Heart left ventricle (tissue), 16 donors: Measurements from ENCODE around the gene ANXA8. TPM values are rescaled to one million over a fixed set of nuclear protein-coding genes. Genes with fewer than 3 reads are reported as not detected.
A peak's percentile ranks its signal among the peaks of the same experiment; 100 is the strongest.

Source experiments
- ATAC-seq, 4 donors: fragments of 200-7000 bp; cut with Tn5 transposase; one replicate each; pipeline ENCODE4 v1.9.1; 2020 to 2022; ENCODE audit warnings: moderate library complexity in 4 of 4, mild to moderate bottlenecking in 3 of 4, moderate number of reproducible peaks in 1 of 4
- DNase-seq, 5 donors: peaks; one replicate each; pipeline ENCODE4 v3.0.0-alpha.2; 2020
- H3K27ac ChIP-seq, 12 donors: fragments of 200-600 bp; sonication (generic) in 4 of 12; one replicate each; pipeline versions ENCODE4 v1.5.0 to v1.8.0; 2016 to 2022; ENCODE audit warnings: mild to moderate bottlenecking in 2 of 12
- H3K27me3 ChIP-seq, 9 donors: fragments of 200-600 bp; sonication (generic) in 2 of 9; one replicate each; pipeline versions ENCODE4 v1.5.1 to v1.8.0; 2016 to 2022; ENCODE audit warnings: mild to moderate bottlenecking in 3 of 9
- H3K36me3 ChIP-seq, 9 donors: fragments of 200-600 bp; sonication (generic) in 2 of 9; one replicate each; pipeline versions ENCODE4 v1.5.0 to v1.8.0; 2018 to 2022; ENCODE audit warnings: mild to moderate bottlenecking in 2 of 9
- H3K4me1 ChIP-seq, 12 donors: fragments of 200-600 bp; sonication (generic) in 4 of 12; one replicate each; pipeline versions ENCODE4 v1.5.0 to v1.8.0; 2016 to 2022; ENCODE audit warnings: mild to moderate bottlenecking in 3 of 12
- H3K4me3 ChIP-seq, 12 donors: fragments of 200-600 bp; sonication (generic) in 4 of 12; one replicate each; pipeline versions ENCODE4 v1.5.0 to v1.8.0; 2017 to 2022; ENCODE audit warnings: mild to moderate bottlenecking in 9 of 12, moderate library complexity in 4 of 12
- H3K9me3 ChIP-seq, 12 donors: fragments of 200-600 bp; sonication (generic) in 4 of 12; one replicate each; pipeline versions ENCODE4 v1.5.0 to v1.8.0; 2016 to 2022; ENCODE audit warnings: mild to moderate bottlenecking in 1 of 12
- CTCF ChIP-seq, 12 donors: fragments of 200-600 bp; sonication (generic) in 4 of 12; IDR thresholded peaks; one replicate each; pipeline versions ENCODE4 v1.5.0 to v1.8.0; 2018 to 2022; ENCODE audit warnings: antibody characterized with exemption in 12 of 12, mild to moderate bottlenecking in 5 of 12
- POLR2A ChIP-seq, 2 donors: fragments of 450-650 bp; IDR thresholded peaks; one replicate each; pipeline ENCODE4 v1.6.1; 2017; ENCODE audit warnings: antibody characterized with exemption in 2 of 2, mild to moderate bottlenecking in 2 of 2, moderate library complexity in 2 of 2
- WGBS, 4 donors: extraction: QIAGEN DNeasy Blood & Tissue Kit in 2 of 4; methylation state at CpG; one replicate each; pipeline versions ENCODE4 v1.1.5 to v1.1.7; 2013 to 2018; 5-methylcytosine and 5-hydroxymethylcytosine counted together
- intact Hi-C, 10 donors: fragments of 100-400 bp; cut with DNase I; formaldehyde crosslinking; loops; one replicate each; pipeline versions ENCODE4 v1.11.1 to v1.14.2; 2022
- polyA plus RNA-seq, 2 donors: library from polyadenylated mRNA; stranded (reverse); fragments of 200-250 nt; gene quantifications; one replicate each; pipeline ENCODE4 v1.2.3, GENCODE V29; 2013
- total RNA-seq, 9 donors: library from RNA; depleted of rRNA in 2 of 9; stranded (reverse); fragments of >200 nt in 2 of 9; fragmentation: NEBNext Ultra II Directional in 3 of 9; extraction: Animal tissue kit (Norgen Biotek cat#: 25700) in 3 of 9; gene quantifications; one replicate each; pipeline versions ENCODE4 v1.1.0 to v1.2.4, GENCODE V29; 2016 to 2023
- donor health status: ischemic (EF 13 %, LVEDD 7.1; RV severe dilation, severe dysfunction).
- donor health status: healthy with polysubstance abuse.
- donor health status: DM: no; HTN: yes; CAD: no.
- donor health status: DM: no; HTN: no; CAD: no.
- donor health status: ischemic (EF 25% LVEDD 6.9; RV normal size, moderate dysfunction).
- donor health status: ischemic (EF 25% LVEDD 5.7; RV mildly dilated, moderate dysfunction).
- donor health status: healthy.
- donor health status: DM: yes; HTN: yes; CAD: no.
- donor health status: ischemic (EF 35%, LVEDD 5.7; RV mildly dilated, moderate dysfunction).
- donor health status: nonischemic (EF 11% LVEDD 7.7; RV severe dilation, severe dysfunction).
- donor health status: DM: yes; HTN: yes; CAD: no.
- donor health status: PGD.
- donor health status: ischemic (EF 29% LVEDD 5.4; RV normal size, mild dysfunction).
- donor health status: nonischemic (EF 23%, LVEDD 6.1; RV moderate dilation, normal function).

Gene ANXA8
- total and polyA plus RNA-seq, 11 donors, result 0.15 to 52.4 (median 0.31) TPM; not detected in 6

- ATAC-seq, result peak in 1 of 4 donors; percentile 22
Observed at GRCh38 chr10:47452495-47453140, 31.3 kb downstream of the ANXA8 start.

DNA sequence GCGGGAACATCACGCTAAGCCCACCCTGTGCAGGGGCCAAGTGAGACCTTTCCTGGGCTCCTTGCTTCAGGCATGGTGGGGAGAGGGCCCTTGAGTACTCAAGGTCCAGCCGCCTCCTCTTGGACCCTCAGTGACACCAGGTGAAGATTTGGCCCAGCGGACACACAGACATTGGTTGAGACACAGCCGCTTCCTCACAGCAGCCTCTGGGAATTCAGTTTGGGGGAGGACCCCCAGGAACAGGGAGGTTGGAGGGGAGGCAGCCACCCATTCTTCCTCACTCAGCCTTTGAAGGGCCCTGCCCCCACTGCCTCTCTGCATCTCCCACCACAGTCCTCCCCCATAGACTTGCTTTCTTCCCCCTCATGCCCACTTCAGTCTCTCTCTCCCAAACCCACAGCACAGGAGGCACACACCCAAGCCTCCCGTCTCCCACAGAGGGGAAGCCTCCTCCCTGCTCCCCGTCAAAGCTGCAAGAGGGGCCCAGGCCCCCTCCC, 31.9 kb downstream of the ANXA8 start:
- WGBS, 4 donors, result 66 to 85% (median 80%) methylated on average over 3 to 7 of the region's 7 CpGs
- DNase-seq (no peak), ATAC-seq (no peak)
- Histone ChIP-seq H3K27ac (no peak overlapping the region), H3K4me1 (no peaks in the 10 kb centered on the region), H3K27me3 (peaks cover 0 to 5% (median 0%) of the 10 kb centered on the region in 9 donors), H3K9me3 (no peaks in the 10 kb centered on the region), H3K36me3 (no peaks in the 10 kb centered on the region), H3K4me3 (no peak overlapping the region)
- TF ChIP-seq CTCF (IDR thresholded peaks at IDR 0.05), result no peak
- no peak for TF ChIP-seq POLR2A (IDR thresholded peaks at IDR 0.05)
- intact Hi-C loops, result loop anchor here in 1 of 10 donors (10.0 kb wide), 1 partner anchor 87 kb away; no protein-coding TSS in a partner anchor

More at GRCh38 chr10:47452495-47453140, 31.3 kb downstream of the ANXA8 start:
- no peaks in the 10 kb centered on the region for H3K4me1 ChIP-seq
- TF ChIP-seq POLR2A (IDR thresholded peaks at IDR 0.05) (no peak), CTCF (IDR thresholded peaks at IDR 0.05) (no peak)
- H3K27ac ChIP-seq, result no peak overlapping the region
- no peak for DNase-seq
- H3K4me3 ChIP-seq, result no peak overlapping the region
- no peaks in the 10 kb centered on the region for H3K36me3 ChIP-seq
- H3K9me3 ChIP-seq, result no peaks in the 10 kb centered on the region
- intact Hi-C loops, result loop anchor here in 1 of 10 donors (10.0 kb wide), 1 partner anchor 88 kb away; no protein-coding TSS in a partner anchor
- WGBS, 4 donors, result 58 to 68% (median 65%) methylated on average over 11 of the region's 11 CpGs
- H3K27me3 ChIP-seq, result peaks cover 0 to 5% (median 0%) of the 10 kb centered on the region in 9 donors

DNA sequence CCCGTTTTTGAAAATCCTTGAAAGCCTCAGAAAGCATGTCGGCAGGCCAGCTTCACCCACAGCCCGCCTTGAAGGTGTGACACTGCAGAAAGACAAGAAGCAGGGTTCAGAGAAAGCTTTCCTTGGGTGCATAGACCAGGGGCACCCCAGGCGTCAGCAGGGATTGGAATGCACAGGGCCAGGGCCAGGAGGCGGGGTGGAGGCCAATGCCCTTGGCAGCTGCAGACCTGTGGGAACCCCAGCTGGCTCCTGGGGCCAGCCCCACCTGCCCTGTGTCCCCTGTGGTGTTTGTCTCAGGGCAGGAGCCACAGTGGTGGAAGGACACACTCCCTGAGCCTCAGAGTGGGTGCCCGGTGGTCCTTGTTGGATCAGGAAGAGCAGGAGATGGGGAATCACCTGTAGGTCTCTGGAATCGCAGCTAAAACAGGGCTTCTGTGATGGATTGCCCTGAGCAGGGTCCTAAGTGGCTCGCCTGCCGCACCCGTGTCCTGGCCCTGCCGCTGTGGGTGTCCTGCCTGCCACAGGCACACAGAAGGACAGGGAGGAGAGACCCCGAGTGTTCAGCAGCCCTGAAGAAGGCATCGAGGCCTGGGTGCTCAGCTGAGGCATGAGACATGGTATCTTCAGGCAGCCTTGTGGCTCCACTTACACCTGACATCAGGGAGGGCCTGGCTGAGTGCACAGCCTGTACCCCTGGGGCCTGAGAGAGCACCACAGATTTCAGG, 32.5 kb downstream of the ANXA8 start:
- Histone ChIP-seq H3K36me3 (no peaks in the 10 kb centered on the region), H3K4me3 (no peak overlapping the region), H3K27ac (no peak overlapping the region), H3K9me3 (peaks cover 0 to 5% (median under 1%) of the 10 kb centered on the region in 12 donors), H3K4me1 (no peaks in the 10 kb centered on the region), H3K27me3 (peaks cover 0 to 5% (median 0%) of the 10 kb centered on the region in 9 donors)
- DNase-seq (peak in 1 of 5 donors; percentile 47), ATAC-seq (no peak)
- TF ChIP-seq CTCF (IDR thresholded peaks at IDR 0.05) (no peak), POLR2A (IDR thresholded peaks at IDR 0.05) (no peak)
- 80 to 92% (median 90%) methylated on average over 9 to 13 of the region's 13 CpGs for WGBS, 4 donors
- intact Hi-C loops, result loop anchor here in 1 of 10 donors (10.0 kb wide), 1 partner anchor 87 kb away; no protein-coding TSS in a partner anchor

DNA sequence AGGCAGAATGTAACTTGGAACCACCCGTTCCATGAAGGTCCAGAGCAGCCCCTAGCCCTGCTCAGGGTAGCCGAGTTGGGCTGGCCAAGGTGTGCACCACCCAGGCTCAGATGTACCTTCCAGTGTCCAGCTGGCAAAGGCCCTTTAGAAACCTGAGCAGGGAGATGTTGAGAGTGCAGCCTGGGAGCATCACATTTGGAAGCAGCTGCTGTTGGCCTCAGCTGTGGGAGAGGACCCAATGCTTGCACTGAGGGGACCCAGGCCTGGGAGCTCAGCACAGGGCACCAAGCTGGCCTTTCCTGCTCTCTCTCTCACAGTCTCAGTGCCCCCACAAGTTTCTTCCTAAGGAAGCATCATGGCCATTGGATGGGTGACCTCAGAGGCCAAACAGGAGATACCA, 33.5 kb downstream of the ANXA8 start:
- no peak overlapping the region for H3K4me3 ChIP-seq
- ATAC-seq (no peak), DNase-seq (peak in 1 of 5 donors; percentile 33)
- H3K27me3 ChIP-seq, result peaks cover 0 to 5% (median 0%) of the 10 kb centered on the region in 9 donors
- intact Hi-C loops, result loop anchor here in 1 of 10 donors (10.0 kb wide), 1 partner anchor 86 kb away; no protein-coding TSS in a partner anchor
- H3K27ac ChIP-seq, result no peak overlapping the region
- WGBS, 4 donors, result 90 to 100% (median 94%) methylated on average over 2 of the region's 2 CpGs
- H3K9me3 ChIP-seq, result peaks cover 0 to 15% (median 9%) of the 10 kb centered on the region in 12 donors
- TF ChIP-seq CTCF (IDR thresholded peaks at IDR 0.05) (no peak), POLR2A (IDR thresholded peaks at IDR 0.05) (no peak)
- H3K4me1 ChIP-seq, result no peaks in the 10 kb centered on the region
- no peaks in the 10 kb centered on the region for H3K36me3 ChIP-seq
